ENCODE results near the gene USP6NL.

USP6NL gene

GRCh38 chr10:11578802-11579255 is 32.6 kb downstream of the USP6NL start:
- no peaks in the 10 kb centered on the region for H3K27me3 ChIP-seq (ENCODE audit: control insufficient read depth in 2 of 2, insufficient read depth in 2 of 2, low read length in 2 of 2)
- no peaks in the 10 kb centered on the region for H3K9me3 ChIP-seq (ENCODE audit: control insufficient read depth in 2 of 2, low read length in 2 of 2)
- H3K9ac ChIP-seq (ENCODE audit: low read depth in 1 of 2, low read length in 2 of 2): no peak overlapping the region
- no peaks in the 10 kb centered on the region for H3K36me3 ChIP-seq (ENCODE audit: control insufficient read depth in 2 of 2, insufficient read depth in 2 of 2, low read length in 2 of 2)
- H3K4me3 ChIP-seq (ENCODE audit: low read length in 2 of 2): no peak overlapping the region
- no peak overlapping the region for H3K27ac ChIP-seq (ENCODE audit: low read depth in 2 of 2, low read length in 2 of 2)
- no peaks in the 10 kb centered on the region for H3K4me1 ChIP-seq (ENCODE audit: control insufficient read depth in 2 of 2, insufficient read depth in 2 of 2, low read length in 2 of 2)

GRCh38 chr10:11576092-11576809 is 35.2 kb downstream of the USP6NL start:
- no peaks in the 10 kb centered on the region for H3K4me1 ChIP-seq (ENCODE audit: control insufficient read depth in 2 of 2, insufficient read depth in 2 of 2, low read length in 2 of 2)
- H3K27ac ChIP-seq (ENCODE audit: low read depth in 2 of 2, low read length in 2 of 2): no peak overlapping the region
- H3K9ac ChIP-seq (ENCODE audit: low read depth in 1 of 2, low read length in 2 of 2): no peak overlapping the region
- no peak overlapping the region for H3K4me3 ChIP-seq (ENCODE audit: low read length in 2 of 2)
- no peaks in the 10 kb centered on the region for H3K36me3 ChIP-seq (ENCODE audit: control insufficient read depth in 2 of 2, insufficient read depth in 2 of 2, low read length in 2 of 2)
- no peaks in the 10 kb centered on the region for H3K9me3 ChIP-seq (ENCODE audit: control insufficient read depth in 2 of 2, low read length in 2 of 2)
- no peaks in the 10 kb centered on the region for H3K27me3 ChIP-seq (ENCODE audit: control insufficient read depth in 2 of 2, insufficient read depth in 2 of 2, low read length in 2 of 2)

DNA sequence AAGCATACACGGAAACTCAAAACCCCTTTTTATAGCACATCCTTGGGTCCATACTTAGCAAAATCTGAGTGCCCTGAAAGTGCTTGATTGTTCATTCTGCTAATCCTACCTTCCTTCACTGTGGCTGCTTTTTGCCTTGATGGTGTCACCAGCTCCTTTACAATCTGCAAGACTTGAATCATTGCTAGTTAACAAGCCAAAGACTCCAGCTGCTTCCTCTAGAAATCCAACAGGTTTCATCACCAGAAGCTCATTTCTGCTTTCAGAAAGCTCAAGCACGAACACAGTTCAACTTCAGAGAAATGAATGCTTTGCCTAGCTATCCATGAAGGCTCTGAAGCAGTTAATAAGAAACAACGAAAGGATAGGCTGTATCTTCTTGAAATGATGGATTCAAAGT is 38.0 kb downstream of the USP6NL start:
- H3K9ac ChIP-seq (ENCODE audit: low read depth in 1 of 2, low read length in 2 of 2): no peak overlapping the region
- H3K4me3 ChIP-seq (ENCODE audit: low read length in 2 of 2): no peak overlapping the region
- H3K36me3 ChIP-seq (ENCODE audit: control insufficient read depth in 2 of 2, insufficient read depth in 2 of 2, low read length in 2 of 2): no peaks in the 10 kb centered on the region
- H3K9me3 ChIP-seq (ENCODE audit: control insufficient read depth in 2 of 2, low read length in 2 of 2): no peaks in the 10 kb centered on the region
- H3K27me3 ChIP-seq (ENCODE audit: control insufficient read depth in 2 of 2, insufficient read depth in 2 of 2, low read length in 2 of 2): no peaks in the 10 kb centered on the region
- no peaks in the 10 kb centered on the region for H3K4me1 ChIP-seq (ENCODE audit: control insufficient read depth in 2 of 2, insufficient read depth in 2 of 2, low read length in 2 of 2)
- no peak overlapping the region for H3K27ac ChIP-seq (ENCODE audit: low read depth in 2 of 2, low read length in 2 of 2)

DNA sequence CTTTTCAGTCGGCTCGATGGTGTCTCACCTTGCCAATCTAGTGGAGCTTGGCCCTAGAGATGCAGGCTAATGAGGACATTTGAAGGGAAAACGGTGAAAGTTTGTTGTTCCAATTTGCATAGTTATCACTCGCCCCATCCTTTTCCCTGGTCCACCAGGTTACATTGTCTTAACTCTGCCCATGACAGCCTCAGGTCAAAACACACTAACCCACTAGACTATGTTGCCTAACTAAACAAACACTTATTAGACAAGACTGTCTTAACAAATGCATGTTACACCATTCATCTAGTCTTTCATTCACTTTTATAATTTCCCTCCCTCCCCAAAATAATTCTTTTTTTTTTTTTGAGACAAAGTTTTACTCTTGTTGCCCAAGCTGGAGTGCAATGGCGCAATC is 40.7 kb downstream of the USP6NL start:
- no peaks in the 10 kb centered on the region for H3K27me3 ChIP-seq (ENCODE audit: control insufficient read depth in 2 of 2, insufficient read depth in 2 of 2, low read length in 2 of 2)
- no peaks in the 10 kb centered on the region for H3K9me3 ChIP-seq (ENCODE audit: control insufficient read depth in 2 of 2, low read length in 2 of 2)
- H3K9ac ChIP-seq (ENCODE audit: low read depth in 1 of 2, low read length in 2 of 2): no peak overlapping the region
- H3K4me3 ChIP-seq (ENCODE audit: low read length in 2 of 2): no peak overlapping the region
- no peak overlapping the region for H3K27ac ChIP-seq (ENCODE audit: low read depth in 2 of 2, low read length in 2 of 2)
- H3K36me3 ChIP-seq (ENCODE audit: control insufficient read depth in 2 of 2, insufficient read depth in 2 of 2, low read length in 2 of 2): no peaks in the 10 kb centered on the region
- no peaks in the 10 kb centered on the region for H3K4me1 ChIP-seq (ENCODE audit: control insufficient read depth in 2 of 2, insufficient read depth in 2 of 2, low read length in 2 of 2)

GRCh38 chr10:11569471-11569870 is 42.0 kb downstream of the USP6NL start:
- Histone ChIP-seq H3K4me3 (ENCODE audit: low read length in 2 of 2) (no peak overlapping the region), H3K9me3 (ENCODE audit: control insufficient read depth in 2 of 2, low read length in 2 of 2) (no peaks in the 10 kb centered on the region), H3K9ac (ENCODE audit: low read depth in 1 of 2, low read length in 2 of 2) (no peak overlapping the region), H3K4me1 (ENCODE audit: control insufficient read depth in 2 of 2, insufficient read depth in 2 of 2, low read length in 2 of 2) (no peaks in the 10 kb centered on the region), H3K27me3 (ENCODE audit: control insufficient read depth in 2 of 2, insufficient read depth in 2 of 2, low read length in 2 of 2) (no peaks in the 10 kb centered on the region), H3K27ac (ENCODE audit: low read depth in 2 of 2, low read length in 2 of 2) (no peak overlapping the region), H3K36me3 (ENCODE audit: control insufficient read depth in 2 of 2, insufficient read depth in 2 of 2, low read length in 2 of 2) (no peaks in the 10 kb centered on the region)

DNA sequence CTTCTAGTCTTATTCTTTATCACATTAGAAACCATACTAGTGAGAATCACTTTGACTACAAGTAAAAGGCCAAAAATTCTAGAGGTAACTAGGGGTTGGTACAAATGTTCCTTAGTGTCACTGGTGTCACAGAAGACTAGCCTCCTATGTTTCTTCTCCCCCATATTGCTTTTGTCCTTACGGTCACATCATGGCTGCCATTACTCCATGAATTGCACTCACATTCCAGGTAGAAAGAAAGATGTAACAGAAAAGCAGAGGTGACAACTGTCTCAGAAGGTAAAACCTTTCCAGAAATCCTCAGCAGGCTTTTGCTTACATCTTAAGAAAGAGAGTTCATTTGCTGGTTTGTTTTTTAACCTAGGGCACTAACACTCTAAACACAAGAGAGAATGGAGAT is 42.9 kb downstream of the USP6NL start:
- Histone ChIP-seq H3K9ac (ENCODE audit: low read depth in 1 of 2, low read length in 2 of 2) (no peak overlapping the region), H3K9me3 (ENCODE audit: control insufficient read depth in 2 of 2, low read length in 2 of 2) (no peaks in the 10 kb centered on the region), H3K4me3 (ENCODE audit: low read length in 2 of 2) (no peak overlapping the region), H3K4me1 (ENCODE audit: control insufficient read depth in 2 of 2, insufficient read depth in 2 of 2, low read length in 2 of 2) (no peaks in the 10 kb centered on the region), H3K27ac (ENCODE audit: low read depth in 2 of 2, low read length in 2 of 2) (no peak overlapping the region), H3K36me3 (ENCODE audit: control insufficient read depth in 2 of 2, insufficient read depth in 2 of 2, low read length in 2 of 2) (no peaks in the 10 kb centered on the region), H3K27me3 (ENCODE audit: control insufficient read depth in 2 of 2, insufficient read depth in 2 of 2, low read length in 2 of 2) (no peaks in the 10 kb centered on the region)

GRCh38 chr10:11564741-11565140 is 46.7 kb downstream of the USP6NL start:
- no peaks in the 10 kb centered on the region for H3K27me3 ChIP-seq (ENCODE audit: control insufficient read depth in 2 of 2, insufficient read depth in 2 of 2, low read length in 2 of 2)
- H3K9ac ChIP-seq (ENCODE audit: low read depth in 1 of 2, low read length in 2 of 2): no peak overlapping the region
- H3K4me3 ChIP-seq (ENCODE audit: low read length in 2 of 2): no peak overlapping the region
- no peaks in the 10 kb centered on the region for H3K4me1 ChIP-seq (ENCODE audit: control insufficient read depth in 2 of 2, insufficient read depth in 2 of 2, low read length in 2 of 2)
- H3K36me3 ChIP-seq (ENCODE audit: control insufficient read depth in 2 of 2, insufficient read depth in 2 of 2, low read length in 2 of 2): no peaks in the 10 kb centered on the region
- H3K27ac ChIP-seq (ENCODE audit: low read depth in 2 of 2, low read length in 2 of 2): no peak overlapping the region
- no peaks in the 10 kb centered on the region for H3K9me3 ChIP-seq (ENCODE audit: control insufficient read depth in 2 of 2, low read length in 2 of 2)

DNA sequence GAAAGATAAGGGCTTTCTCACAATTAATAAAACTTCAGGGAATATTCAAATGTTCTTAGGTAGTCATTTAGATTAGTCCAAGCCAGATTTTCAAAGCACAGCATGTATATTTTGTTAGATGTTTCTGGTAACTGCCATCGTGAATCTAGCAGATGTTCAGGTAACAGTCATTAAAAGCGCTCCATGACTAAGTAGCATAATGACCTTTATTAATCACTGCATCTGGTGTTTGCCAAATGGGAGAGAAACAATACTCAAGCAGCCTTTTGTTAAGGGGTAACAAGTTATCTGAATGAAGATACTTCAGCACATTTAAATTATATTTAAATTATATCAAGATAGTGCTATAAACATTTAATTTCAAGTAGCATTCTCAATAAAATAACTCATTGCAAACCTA is 47.5 kb downstream of the USP6NL start:
- Histone ChIP-seq H3K36me3 (ENCODE audit: control insufficient read depth in 2 of 2, insufficient read depth in 2 of 2, low read length in 2 of 2) (no peaks in the 10 kb centered on the region), H3K4me1 (ENCODE audit: control insufficient read depth in 2 of 2, insufficient read depth in 2 of 2, low read length in 2 of 2) (no peaks in the 10 kb centered on the region), H3K4me3 (ENCODE audit: low read length in 2 of 2) (no peak overlapping the region), H3K9me3 (ENCODE audit: control insufficient read depth in 2 of 2, low read length in 2 of 2) (no peaks in the 10 kb centered on the region), H3K9ac (ENCODE audit: low read depth in 1 of 2, low read length in 2 of 2) (no peak overlapping the region), H3K27me3 (ENCODE audit: control insufficient read depth in 2 of 2, insufficient read depth in 2 of 2, low read length in 2 of 2) (no peaks in the 10 kb centered on the region), H3K27ac (ENCODE audit: low read depth in 2 of 2, low read length in 2 of 2) (no peak overlapping the region)

- Histone ChIP-seq H3K4me1 (ENCODE audit: control insufficient read depth in 2 of 2, insufficient read depth in 2 of 2, low read length in 2 of 2) (no peaks in the 10 kb centered on the region), H3K9me3 (ENCODE audit: control insufficient read depth in 2 of 2, low read length in 2 of 2) (no peaks in the 10 kb centered on the region), H3K4me3 (ENCODE audit: low read length in 2 of 2) (no peak overlapping the region), H3K36me3 (ENCODE audit: control insufficient read depth in 2 of 2, insufficient read depth in 2 of 2, low read length in 2 of 2) (no peaks in the 10 kb centered on the region), H3K27ac (ENCODE audit: low read depth in 2 of 2, low read length in 2 of 2) (no peak overlapping the region), H3K9ac (ENCODE audit: low read depth in 1 of 2, low read length in 2 of 2) (no peak overlapping the region), H3K27me3 (ENCODE audit: control insufficient read depth in 2 of 2, insufficient read depth in 2 of 2, low read length in 2 of 2) (no peaks in the 10 kb centered on the region)
These were observed 48.6 kb downstream of the USP6NL start for GRCh38 chr10:11562888-11563287.

DNA sequence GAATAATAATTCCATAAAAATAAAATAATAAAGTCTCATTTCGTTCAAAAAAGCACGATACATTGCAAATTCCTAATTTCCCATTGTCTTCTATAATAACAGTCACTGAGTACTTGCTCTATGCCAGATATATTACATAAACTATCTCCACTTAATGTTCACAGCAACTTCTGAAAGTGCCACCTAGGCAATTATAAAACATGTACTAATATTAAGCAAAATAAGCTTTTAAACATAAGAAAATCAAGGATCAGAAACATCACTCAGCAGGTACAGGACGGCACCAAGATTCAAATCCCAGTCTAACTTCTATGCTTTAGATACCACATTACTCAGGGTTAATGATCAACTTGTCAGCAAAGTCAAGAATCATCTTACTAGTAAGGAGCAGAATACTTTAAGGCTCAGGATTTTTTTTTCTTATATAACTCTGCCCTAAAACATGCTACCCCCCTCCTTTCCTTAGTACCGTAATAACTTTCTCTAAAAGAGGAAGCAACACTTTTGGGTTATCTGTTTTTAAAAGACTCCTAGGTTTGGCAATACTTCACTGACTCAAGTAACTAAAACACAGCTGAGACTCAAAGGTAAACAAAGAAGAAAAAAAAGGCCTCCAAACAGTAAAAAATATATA is 51.3 kb downstream of the USP6NL start:
- H3K27me3 ChIP-seq (ENCODE audit: control insufficient read depth in 2 of 2, insufficient read depth in 2 of 2, low read length in 2 of 2): no peaks in the 10 kb centered on the region
- H3K4me1 ChIP-seq (ENCODE audit: control insufficient read depth in 2 of 2, insufficient read depth in 2 of 2, low read length in 2 of 2): no peaks in the 10 kb centered on the region
- H3K27ac ChIP-seq (ENCODE audit: low read depth in 2 of 2, low read length in 2 of 2): no peak overlapping the region
- H3K36me3 ChIP-seq (ENCODE audit: control insufficient read depth in 2 of 2, insufficient read depth in 2 of 2, low read length in 2 of 2): no peaks in the 10 kb centered on the region
- no peak overlapping the region for H3K4me3 ChIP-seq (ENCODE audit: low read length in 2 of 2)
- H3K9me3 ChIP-seq (ENCODE audit: control insufficient read depth in 2 of 2, low read length in 2 of 2): no peaks in the 10 kb centered on the region
- H3K9ac ChIP-seq (ENCODE audit: low read depth in 1 of 2, low read length in 2 of 2): no peak overlapping the region
